Measurements from ENCODE around the gene SHKBP1.

GRCh38 chr19:40565355-40565754, 11.3 kb upstream of the SHKBP1 start:
- TF ChIP-seq EZH2phosphoT487 (IDR thresholded peaks at IDR 0.05; ENCODE audit: borderline replicate concordance, low read length), result no peak
- TF ChIP-seq, protein P1, sequence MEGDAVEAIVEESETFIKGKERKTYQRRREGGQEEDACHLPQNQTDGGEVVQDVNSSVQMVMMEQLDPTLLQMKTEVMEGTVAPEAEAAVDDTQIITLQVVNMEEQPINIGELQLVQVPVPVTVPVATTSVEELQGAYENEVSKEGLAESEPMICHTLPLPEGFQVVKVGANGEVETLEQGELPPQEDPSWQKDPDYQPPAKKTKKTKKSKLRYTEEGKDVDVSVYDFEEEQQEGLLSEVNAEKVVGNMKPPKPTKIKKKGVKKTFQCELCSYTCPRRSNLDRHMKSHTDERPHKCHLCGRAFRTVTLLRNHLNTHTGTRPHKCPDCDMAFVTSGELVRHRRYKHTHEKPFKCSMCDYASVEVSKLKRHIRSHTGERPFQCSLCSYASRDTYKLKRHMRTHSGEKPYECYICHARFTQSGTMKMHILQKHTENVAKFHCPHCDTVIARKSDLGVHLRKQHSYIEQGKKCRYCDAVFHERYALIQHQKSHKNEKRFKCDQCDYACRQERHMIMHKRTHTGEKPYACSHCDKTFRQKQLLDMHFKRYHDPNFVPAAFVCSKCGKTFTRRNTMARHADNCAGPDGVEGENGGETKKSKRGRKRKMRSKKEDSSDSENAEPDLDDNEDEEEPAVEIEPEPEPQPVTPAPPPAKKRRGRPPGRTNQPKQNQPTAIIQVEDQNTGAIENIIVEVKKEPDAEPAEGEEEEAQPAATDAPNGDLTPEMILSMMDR (conservative IDR thresholded peaks at IDR 0.05; ENCODE audit: low read depth, low read length), result no peak

Data from PC-3 (cell line).